Karpas-422 (cell line): ENCODE data around the gene FMO5. TPM values are rescaled to one million over a fixed set of nuclear protein-coding genes. Genes with fewer than 3 reads are reported as not detected.

Experiments used
- DNase-seq: peaks from one replicate; pipeline ENCODE4 v3.0.0-alpha.2; 2015
- H2AFZ ChIP-seq: fragments of 200-600 bp; sonication (generic); 2 replicates; pipeline ENCODE4 v1.6.1; 2014; ENCODE audit warnings: antibody characterized with exemption, low read length, mixed read lengths
- H3K27ac ChIP-seq: fragments of 200-600 bp; sonication (generic); 2 replicates; pipeline ENCODE4 v1.5.1; 2014; ENCODE audit warnings: mild to moderate bottlenecking, low read length, moderate library complexity
- H3K27me3 ChIP-seq: fragments of 200-600 bp; sonication (generic); 2 replicates; pipeline ENCODE4 v1.6.1; 2014; ENCODE audit warnings: low read length, mixed read lengths
- H3K36me3 ChIP-seq: fragments of 200-600 bp; sonication (generic); 2 replicates; pipeline ENCODE4 v1.6.1; 2014; ENCODE audit warnings: low read length, mixed read lengths; ENCODE audit not compliant: insufficient read depth
- H3K4me1 ChIP-seq: fragments of 200-600 bp; sonication (generic); 2 replicates; pipeline ENCODE4 v1.6.1; 2014; ENCODE audit warnings: mild to moderate bottlenecking, low read length, mixed read lengths
- H3K4me2 ChIP-seq: fragments of 200-600 bp; sonication (generic); 2 replicates; pipeline ENCODE4 v1.6.1; 2014; ENCODE audit warnings: low read length, low read depth, mild to moderate bottlenecking; ENCODE audit not compliant: poor library complexity, severe bottlenecking
- H3K4me3 ChIP-seq: fragments of 200-600 bp; sonication (generic); 2 replicates; pipeline ENCODE4 v1.5.1; 2014; ENCODE audit warnings: mild to moderate bottlenecking, antibody characterized with exemption, low read length, mixed read lengths
- H3K79me2 ChIP-seq: fragments of 200-600 bp; sonication (generic); 2 replicates; pipeline ENCODE4 v1.6.1; 2014; ENCODE audit warnings: mild to moderate bottlenecking, low read length, mixed read lengths
- H3K9ac ChIP-seq: fragments of 200-600 bp; sonication (generic); 2 replicates; pipeline ENCODE4 v1.6.0; 2014; ENCODE audit warnings: low read length
- H3K9me2 ChIP-seq: fragments of 200-600 bp; sonication (generic), shearing (Covaris generic); replicated peaks from 2 replicates; pipeline ENCODE4 v1.6.0; 2014; ENCODE audit warnings: mild to moderate bottlenecking, low read length, moderate library complexity; ENCODE audit not compliant: insufficient read depth
- H3K9me3 ChIP-seq: fragments of 300-700, 200-600 bp; sonication (generic); 2 replicates; pipeline ENCODE4 v1.6.1; 2014; ENCODE audit warnings: low read length, mixed read lengths
- H4K20me1 ChIP-seq: fragments of 200-600 bp; sonication (generic); 2 replicates; pipeline ENCODE4 v1.6.1; 2014; ENCODE audit warnings: mild to moderate bottlenecking, antibody characterized with exemption, low read length, low read depth; ENCODE audit not compliant: insufficient read depth
- total RNA-seq: library from RNA; depleted of rRNA; stranded (reverse); fragments of >200 nt; shearing (Covaris generic); gene quantifications from 2 replicates; pipeline ENCODE4 v1.2.3, GENCODE V29; 2014; ENCODE audit warnings: low replicate concordance

The FMO5 gene
- total RNA-seq, 1 experiment from 2014 or later: not detected

- Histone ChIP-seq H3K9me3 (no peaks in the 10 kb centered on the region), H3K9me2 (no peaks in the 10 kb centered on the region), H2AFZ (no peak overlapping the region), H3K4me2 (no peak overlapping the region), H3K4me1 (no peaks in the 10 kb centered on the region), H3K27ac (no peak overlapping the region), H3K79me2 (no peaks in the 10 kb centered on the region), H3K27me3 (no peaks in the 10 kb centered on the region), H3K4me3 (no peak overlapping the region), H3K36me3 (no peaks in the 10 kb centered on the region), H3K9ac (no peak overlapping the region), H4K20me1 (no peaks in the 10 kb centered on the region)
- DNase-seq: no peak
These were observed 10.1 kb downstream of the FMO5 start for GRCh38 chr1:147214842-147215539.

- Histone ChIP-seq H3K36me3 (no peaks in the 10 kb centered on the region), H3K9me2 (no peaks in the 10 kb centered on the region), H3K4me1 (no peaks in the 10 kb centered on the region), H3K9me3 (no peaks in the 10 kb centered on the region), H3K4me2 (no peak overlapping the region), H3K4me3 (no peak overlapping the region), H3K79me2 (no peaks in the 10 kb centered on the region), H2AFZ (no peak overlapping the region), H3K27me3 (no peaks in the 10 kb centered on the region), H3K9ac (no peak overlapping the region), H3K27ac (no peak overlapping the region), H4K20me1 (no peaks in the 10 kb centered on the region)
- no peak for DNase-seq
These were observed 10.8 kb downstream of the FMO5 start for GRCh38 chr1:147214325-147214724.

DNA sequence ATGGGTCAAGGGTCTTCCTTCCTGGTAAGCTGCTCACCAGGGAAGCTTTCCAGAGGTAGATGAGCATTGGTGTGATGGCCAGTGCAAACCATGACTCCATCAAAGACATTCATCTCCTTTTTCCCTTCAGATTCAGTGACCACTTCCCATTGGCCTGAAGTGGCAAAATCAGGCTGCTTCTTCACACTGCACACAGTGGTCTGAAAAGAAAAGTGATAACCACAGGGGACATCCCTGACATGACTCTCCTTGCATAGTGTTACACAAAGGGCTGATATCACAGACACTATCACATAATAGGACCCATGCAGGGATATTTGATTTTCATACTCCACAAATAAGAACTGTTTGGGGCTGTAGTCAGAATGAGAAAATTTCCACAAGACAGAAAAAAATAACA is 11.9 kb downstream of the FMO5 start:
- no peak for DNase-seq
- no peaks in the 10 kb centered on the region for H3K9me2 ChIP-seq
- no peaks in the 10 kb centered on the region for H3K36me3 ChIP-seq
- H3K4me3 ChIP-seq: no peak overlapping the region
- no peaks in the 10 kb centered on the region for H3K27me3 ChIP-seq
- H3K4me2 ChIP-seq: no peak overlapping the region
- no peaks in the 10 kb centered on the region for H3K4me1 ChIP-seq
- H2AFZ ChIP-seq: no peak overlapping the region
- no peak overlapping the region for H3K27ac ChIP-seq
- H3K9me3 ChIP-seq: no peaks in the 10 kb centered on the region
- no peak overlapping the region for H3K9ac ChIP-seq
- no peaks in the 10 kb centered on the region for H4K20me1 ChIP-seq
- H3K79me2 ChIP-seq: no peaks in the 10 kb centered on the region

- Histone ChIP-seq H3K4me1 (no peaks in the 10 kb centered on the region), H3K79me2 (no peaks in the 10 kb centered on the region), H3K27ac (no peak overlapping the region), H3K9ac (no peak overlapping the region), H3K4me2 (no peak overlapping the region), H2AFZ (no peak overlapping the region), H3K27me3 (no peaks in the 10 kb centered on the region), H3K4me3 (no peak overlapping the region), H3K9me3 (no peaks in the 10 kb centered on the region), H3K9me2 (no peaks in the 10 kb centered on the region), H3K36me3 (no peaks in the 10 kb centered on the region), H4K20me1 (no peaks in the 10 kb centered on the region)
- DNase-seq: no peak
These were observed 13.6 kb downstream of the FMO5 start for GRCh38 chr1:147211577-147211976.

- Histone ChIP-seq H3K27me3 (no peaks in the 10 kb centered on the region), H3K9ac (no peak overlapping the region), H3K9me3 (no peaks in the 10 kb centered on the region), H3K4me3 (no peak overlapping the region), H3K27ac (no peak overlapping the region), H3K4me1 (no peaks in the 10 kb centered on the region), H3K79me2 (no peaks in the 10 kb centered on the region), H3K4me2 (no peak overlapping the region), H3K9me2 (no peaks in the 10 kb centered on the region), H3K36me3 (no peaks in the 10 kb centered on the region), H2AFZ (no peak overlapping the region), H4K20me1 (no peaks in the 10 kb centered on the region)
- no peak for DNase-seq
These were observed 14.2 kb downstream of the FMO5 start for GRCh38 chr1:147210987-147211386.

- Histone ChIP-seq H3K36me3 (no peaks in the 10 kb centered on the region), H3K79me2 (no peaks in the 10 kb centered on the region), H3K27ac (no peak overlapping the region), H3K4me3 (no peak overlapping the region), H3K9me2 (no peaks in the 10 kb centered on the region), H4K20me1 (no peaks in the 10 kb centered on the region), H3K9me3 (no peaks in the 10 kb centered on the region), H3K9ac (no peak overlapping the region), H3K27me3 (no peaks in the 10 kb centered on the region), H2AFZ (no peak overlapping the region), H3K4me2 (no peak overlapping the region), H3K4me1 (no peaks in the 10 kb centered on the region)
- DNase-seq: no peak
These were observed 15.0 kb downstream of the FMO5 start for GRCh38 chr1:147209825-147210821.

GRCh38 chr1:147208619-147209018 is 16.5 kb downstream of the FMO5 start:
- Histone ChIP-seq H3K9me2 (no peaks in the 10 kb centered on the region), H3K4me1 (peaks cover 9% of the 10 kb centered on the region), H3K9ac (no peak overlapping the region), H4K20me1 (no peaks in the 10 kb centered on the region), H3K4me2 (no peak overlapping the region), H3K79me2 (no peaks in the 10 kb centered on the region), H3K36me3 (no peaks in the 10 kb centered on the region), H3K4me3 (no peak overlapping the region), H3K27me3 (no peaks in the 10 kb centered on the region), H2AFZ (no peak overlapping the region), H3K27ac (no peak overlapping the region), H3K9me3 (no peaks in the 10 kb centered on the region)
- DNase-seq: no peak

- no peaks in the 10 kb centered on the region for H3K27me3 ChIP-seq
- H3K9me2 ChIP-seq: no peaks in the 10 kb centered on the region
- H3K4me1 ChIP-seq: peaks cover 9% of the 10 kb centered on the region
- H3K9me3 ChIP-seq: no peaks in the 10 kb centered on the region
- H3K36me3 ChIP-seq: no peaks in the 10 kb centered on the region
- no peak overlapping the region for H3K9ac ChIP-seq
- no peak overlapping the region for H3K27ac ChIP-seq
- no peak overlapping the region for H3K4me3 ChIP-seq
- no peak overlapping the region for H3K4me2 ChIP-seq
- no peak for DNase-seq
- H2AFZ ChIP-seq: no peak overlapping the region
- no peaks in the 10 kb centered on the region for H4K20me1 ChIP-seq
- H3K79me2 ChIP-seq: no peaks in the 10 kb centered on the region
These were observed 17.9 kb downstream of the FMO5 start for GRCh38 chr1:147207192-147207591.
